GM18526 (cell line): ENCODE data around the gene PLXDC2.

Experiments used
- POLR2A ChIP-seq: IDR thresholded peaks from 3 replicates; pipeline ENCODE4 v1.6.1; 2011; ENCODE audit not compliant: insufficient read length; ENCODE audit errors: extremely low read depth

The PLXDC2 gene

GRCh38 chr10:20274571-20274970 is 458.3 kb downstream of the PLXDC2 start:
- no peak for TF ChIP-seq POLR2A

- no peak for TF ChIP-seq POLR2A
These were observed 460.1 kb downstream of the PLXDC2 start for GRCh38 chr10:20276127-20276979.

DNA sequence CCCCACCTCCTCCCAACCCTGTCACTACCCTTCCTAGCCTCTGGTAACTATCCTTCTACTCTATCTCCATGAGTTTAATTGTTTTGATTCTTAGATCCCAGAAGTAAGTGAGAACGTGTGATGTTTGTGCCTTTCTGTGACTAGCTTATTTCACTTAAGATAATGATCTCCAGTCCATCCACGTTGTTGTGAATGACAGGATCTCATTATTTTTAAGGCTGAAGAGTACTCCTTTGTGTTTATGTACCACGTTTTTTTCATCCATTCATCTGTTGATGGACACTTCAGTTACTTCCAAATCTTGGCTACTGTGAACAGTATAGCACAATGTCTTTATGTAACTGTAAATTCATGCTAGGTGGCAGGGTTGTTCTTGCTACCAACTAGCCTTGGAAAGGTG is 461.6 kb downstream of the PLXDC2 start:
- no peak for TF ChIP-seq POLR2A

GRCh38 chr10:20281579-20281978 is 465.3 kb downstream of the PLXDC2 start:
- no peak for TF ChIP-seq POLR2A

- no peak for TF ChIP-seq POLR2A
These were observed 471.4 kb downstream of the PLXDC2 start for GRCh38 chr10:20287586-20287985.

DNA sequence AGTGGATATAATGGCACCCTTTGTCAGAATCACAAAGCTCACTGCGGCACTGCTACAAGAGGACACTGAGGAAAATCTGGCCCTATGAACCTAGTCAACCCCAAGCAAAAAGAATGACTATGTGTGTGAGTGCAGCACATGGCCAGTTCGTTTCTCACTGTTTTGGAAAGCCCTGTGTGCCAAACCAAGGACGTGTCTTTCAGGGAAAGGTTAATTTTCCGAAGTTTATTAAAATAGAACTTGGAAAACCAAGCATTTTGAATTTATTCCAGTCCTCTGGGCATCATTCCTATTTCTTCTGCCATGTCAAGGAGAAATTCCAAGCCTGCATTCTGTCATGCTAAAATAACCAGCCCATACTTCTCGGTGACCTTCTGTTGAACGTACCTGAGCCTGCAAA is 471.8 kb downstream of the PLXDC2 start:
- TF ChIP-seq POLR2A = no peak

DNA sequence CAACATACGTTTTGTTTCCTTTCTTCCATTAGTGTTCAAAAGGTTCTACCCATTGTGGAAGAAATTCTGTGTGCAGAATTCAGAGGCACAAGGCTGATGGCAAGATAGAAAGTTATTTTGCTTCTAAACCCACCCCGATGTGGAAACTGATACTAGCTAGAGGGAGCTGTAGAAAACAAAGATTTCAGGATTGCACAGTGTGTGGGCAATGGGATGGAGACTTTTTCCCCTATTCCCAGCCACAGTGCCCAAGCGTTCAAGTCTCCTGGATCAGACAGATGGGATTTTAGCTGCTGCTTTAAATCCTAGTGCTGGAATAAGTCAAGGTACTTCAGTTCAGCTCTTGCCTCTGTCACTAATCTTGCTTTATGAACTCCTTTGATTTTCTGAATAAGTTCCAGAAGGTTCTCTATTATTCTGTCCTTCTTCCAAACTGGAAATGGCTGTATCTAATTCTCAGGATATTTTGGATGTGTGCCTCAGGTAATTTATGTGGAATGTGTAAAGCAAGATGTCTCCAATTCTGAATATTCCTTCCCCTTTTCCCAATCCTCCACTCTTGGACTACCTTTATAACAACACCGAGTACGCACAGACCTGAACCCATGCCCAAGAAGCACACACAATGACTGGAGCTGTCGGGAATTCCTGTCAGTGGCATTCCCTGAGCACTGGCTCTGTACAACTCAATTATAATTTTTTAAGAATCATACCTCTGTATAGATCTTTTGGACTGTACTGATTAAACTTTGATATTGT is 473.0 kb downstream of the PLXDC2 start:
- TF ChIP-seq POLR2A = no peak

- TF ChIP-seq POLR2A = no peak
These were observed 482.2 kb downstream of the PLXDC2 start for GRCh38 chr10:20298417-20298816.

DNA sequence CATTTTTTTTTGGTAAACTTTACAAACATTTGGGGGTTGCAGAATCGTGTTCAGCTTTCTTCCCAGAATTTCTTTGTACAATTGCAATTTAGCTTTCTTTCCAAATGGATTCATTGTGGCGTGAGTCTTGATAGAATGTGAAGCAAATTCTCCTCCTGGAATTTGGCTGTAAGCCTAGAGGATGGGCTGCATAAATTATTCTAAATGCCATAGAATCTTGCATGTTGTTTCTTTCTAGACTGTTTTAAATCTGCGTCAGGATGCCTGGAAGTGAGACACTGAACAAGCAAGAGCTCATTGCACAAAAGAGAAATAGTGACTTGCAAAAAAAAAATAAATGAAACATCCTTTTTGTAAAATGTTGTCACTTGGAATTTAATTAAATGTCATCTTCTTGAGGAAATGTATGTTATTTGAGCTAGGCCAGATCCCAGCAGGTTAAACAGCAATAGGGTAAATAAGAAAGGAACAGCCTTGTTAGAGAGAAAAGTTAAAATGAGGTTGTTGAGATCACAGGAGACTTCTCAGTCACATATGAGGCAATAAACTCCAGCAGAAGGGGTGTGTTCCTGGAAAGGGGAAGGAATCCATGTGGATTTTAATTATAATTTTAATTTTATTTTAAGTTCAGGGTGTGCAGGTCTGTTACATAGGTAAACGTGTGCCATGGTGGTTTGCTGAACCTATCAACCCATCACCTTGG is 483.0 kb downstream of the PLXDC2 start:
- no peak for TF ChIP-seq POLR2A

DNA sequence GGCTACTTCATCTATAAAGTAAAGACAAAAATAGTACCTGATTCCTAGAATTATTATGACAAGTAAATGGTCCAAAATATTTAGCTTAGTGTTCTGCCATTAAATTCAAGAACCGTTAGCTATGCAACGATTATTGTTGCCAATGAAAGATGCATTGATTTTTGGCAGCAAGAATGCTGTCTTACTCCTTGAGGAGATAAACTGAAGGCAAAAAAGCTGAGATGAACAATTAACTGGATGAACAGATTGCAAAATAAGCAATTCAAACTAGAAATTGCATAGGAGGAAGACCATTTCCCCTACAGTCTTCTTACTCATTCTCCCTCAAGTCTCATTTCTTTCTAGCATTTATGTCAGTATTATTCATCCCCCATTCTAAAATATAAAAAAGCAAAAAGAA is 484.5 kb downstream of the PLXDC2 start:
- TF ChIP-seq POLR2A = no peak

- TF ChIP-seq POLR2A = no peak
These were observed 485.8 kb downstream of the PLXDC2 start for GRCh38 chr10:20302033-20302432.

GRCh38 chr10:20303453-20304152 is 487.4 kb downstream of the PLXDC2 start:
- no peak for TF ChIP-seq POLR2A

GRCh38 chr10:20313665-20314064 is 497.4 kb downstream of the PLXDC2 start:
- TF ChIP-seq POLR2A = no peak

- TF ChIP-seq POLR2A = no peak
These were observed 498.2 kb downstream of the PLXDC2 start for GRCh38 chr10:20314431-20314830.

GRCh38 chr10:20327954-20328353 is 511.7 kb downstream of the PLXDC2 start:
- no peak for TF ChIP-seq POLR2A

DNA sequence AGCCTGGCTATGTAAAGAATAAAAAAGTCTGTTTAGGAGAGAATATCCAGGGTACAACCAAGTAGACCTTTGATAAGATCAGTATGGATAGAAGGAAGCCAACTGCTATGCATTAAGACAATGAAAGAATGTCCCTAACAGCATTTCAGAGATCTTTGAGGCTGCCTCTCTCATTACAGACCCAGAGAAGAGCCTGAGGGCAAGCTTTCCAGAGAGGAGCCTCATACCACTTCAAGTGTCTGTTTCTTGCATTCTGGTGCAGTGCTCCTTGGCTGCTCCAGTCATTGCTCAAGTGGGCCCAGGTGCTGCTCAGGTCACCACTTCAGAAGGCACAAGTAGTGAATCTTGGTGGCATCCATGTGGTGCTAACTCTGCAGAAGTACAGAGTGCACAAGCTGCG is 514.0 kb downstream of the PLXDC2 start:
- TF ChIP-seq POLR2A = no peak

GRCh38 chr10:20334559-20334958 is 518.3 kb downstream of the PLXDC2 start:
- TF ChIP-seq POLR2A = no peak
